Measurements from ENCODE around the gene PPP1R9A.

The PPP1R9A gene

DNA sequence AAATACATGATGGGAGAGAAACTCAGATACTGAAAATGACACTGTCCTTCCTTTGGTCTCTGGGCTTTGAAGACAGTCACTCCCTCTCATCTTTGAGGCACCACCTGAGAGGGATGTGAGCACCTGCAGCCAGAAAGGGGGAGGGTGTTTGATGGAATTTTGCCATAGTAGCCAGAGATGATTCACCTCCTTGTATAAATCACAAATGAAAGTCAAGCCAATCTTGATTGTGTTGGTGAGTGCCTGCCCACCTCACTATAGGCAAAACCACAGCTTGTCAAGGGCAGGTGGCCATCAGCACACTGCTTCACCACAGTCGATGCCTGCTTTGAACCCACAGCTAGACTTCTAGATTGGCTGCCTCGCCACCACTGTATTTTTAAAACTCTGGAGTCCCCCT lies 368.7 kb downstream of the PPP1R9A start:
- no peak for DNase-seq

DNA sequence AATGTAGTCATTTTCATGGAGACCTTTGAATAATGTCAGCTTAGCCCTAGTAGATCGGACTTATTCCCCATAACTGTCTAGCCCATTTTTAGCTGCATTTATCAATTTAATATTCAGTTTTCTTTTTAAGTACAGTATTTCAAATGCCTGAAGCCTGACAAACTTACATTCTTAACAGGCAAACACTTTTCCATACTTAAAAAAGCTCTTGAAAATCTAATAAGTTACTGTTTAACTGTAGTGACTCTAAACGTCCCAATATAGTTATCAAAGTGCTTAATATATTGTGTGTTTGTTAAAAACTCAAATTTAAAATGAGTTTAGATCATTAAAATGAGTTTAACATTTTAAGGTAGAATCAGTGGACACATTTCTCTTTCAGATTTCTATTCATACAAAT lies 372.0 kb downstream of the PPP1R9A start:
- no peak for DNase-seq

DNA sequence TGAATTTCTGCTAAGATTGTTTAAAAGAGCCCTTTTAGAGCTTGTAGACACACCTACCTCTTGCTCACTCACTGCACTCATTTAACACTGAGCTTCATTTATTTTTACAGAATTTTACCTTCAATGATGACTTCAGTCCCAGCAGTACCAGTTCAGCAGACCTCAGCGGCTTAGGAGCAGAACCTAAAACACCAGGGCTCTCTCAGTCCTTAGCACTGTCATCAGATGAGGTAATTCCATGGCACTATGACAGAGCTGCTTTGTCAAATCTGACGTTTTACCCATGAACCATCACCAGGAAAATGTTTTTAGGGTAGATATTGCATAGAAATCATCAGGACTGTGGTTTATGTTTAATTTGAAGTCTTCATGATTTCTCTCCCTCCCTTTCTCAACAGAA lies 378.7 kb downstream of the PPP1R9A start:
- no peak for DNase-seq

DNA sequence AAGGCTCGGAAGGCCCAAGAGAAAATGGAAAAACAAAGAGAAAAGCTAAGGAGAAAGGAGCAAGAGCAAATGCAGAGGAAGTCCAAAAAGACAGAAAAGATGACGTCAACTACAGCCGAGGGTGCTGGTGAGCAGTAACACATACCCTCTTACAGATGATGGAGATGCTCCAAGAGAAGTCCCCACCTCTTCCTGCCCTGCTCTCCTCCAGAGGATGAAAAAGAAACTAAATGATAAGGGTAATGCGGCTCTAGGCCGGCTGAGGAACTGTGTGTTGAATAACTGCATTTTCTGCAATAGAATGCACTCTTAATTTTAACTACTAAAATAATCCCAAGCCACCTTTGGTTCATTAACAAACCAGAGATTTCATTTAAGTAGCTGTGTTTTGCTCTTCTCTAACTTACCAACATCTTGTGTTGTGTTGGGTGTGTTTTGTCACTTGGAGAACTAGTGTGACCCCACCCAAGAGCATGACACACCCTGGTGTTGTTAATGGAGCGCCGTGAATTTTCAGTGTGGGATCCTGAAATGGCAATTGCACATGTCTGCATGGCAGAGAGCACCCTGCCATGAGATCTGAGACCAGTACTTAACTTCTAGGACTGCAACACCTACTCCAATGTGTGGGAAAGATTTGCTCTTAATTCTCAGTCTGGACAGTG lies 382.9 kb downstream of the PPP1R9A start:
- no peak for DNase-seq

DNA sequence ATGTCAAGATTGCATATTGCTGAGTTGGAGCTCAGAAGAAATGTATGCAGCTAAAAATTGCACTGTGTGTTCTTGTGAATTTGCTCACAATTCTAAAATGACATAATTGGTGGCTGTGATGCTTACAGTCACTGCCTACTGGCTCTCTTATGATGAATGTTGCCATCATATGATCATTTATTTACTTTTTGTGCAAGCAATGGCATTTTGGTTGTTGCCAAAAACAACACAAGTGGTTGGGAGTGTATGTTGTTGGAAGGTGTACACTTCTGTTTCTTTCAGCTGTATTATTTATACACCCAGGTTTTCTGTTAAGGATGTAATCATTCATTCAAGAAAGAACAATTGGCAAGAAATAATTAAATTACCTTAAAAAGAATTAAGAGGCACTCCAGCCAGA lies 388.0 kb downstream of the PPP1R9A start:
- no peak for DNase-seq

DNA sequence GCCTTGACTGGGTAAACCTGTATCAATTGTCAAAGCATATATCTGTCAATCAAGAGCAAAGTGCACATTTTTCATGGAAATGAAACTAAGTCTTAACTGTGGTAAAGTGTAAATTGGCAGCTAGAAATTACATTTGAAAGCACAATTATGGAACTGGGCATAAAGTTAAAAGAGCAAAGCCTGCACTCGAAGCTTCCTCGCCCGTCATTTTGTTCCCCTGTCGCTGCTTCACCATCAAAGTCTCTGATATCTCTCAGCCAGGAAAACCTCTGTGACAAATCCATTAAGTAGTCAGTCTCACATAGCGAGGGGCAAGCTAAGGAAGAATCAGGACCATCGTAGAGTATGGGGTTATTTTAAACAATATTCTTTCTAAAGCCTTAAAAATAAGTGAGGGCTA lies 389.1 kb downstream of the PPP1R9A start:
- no peak for DNase-seq

DNA sequence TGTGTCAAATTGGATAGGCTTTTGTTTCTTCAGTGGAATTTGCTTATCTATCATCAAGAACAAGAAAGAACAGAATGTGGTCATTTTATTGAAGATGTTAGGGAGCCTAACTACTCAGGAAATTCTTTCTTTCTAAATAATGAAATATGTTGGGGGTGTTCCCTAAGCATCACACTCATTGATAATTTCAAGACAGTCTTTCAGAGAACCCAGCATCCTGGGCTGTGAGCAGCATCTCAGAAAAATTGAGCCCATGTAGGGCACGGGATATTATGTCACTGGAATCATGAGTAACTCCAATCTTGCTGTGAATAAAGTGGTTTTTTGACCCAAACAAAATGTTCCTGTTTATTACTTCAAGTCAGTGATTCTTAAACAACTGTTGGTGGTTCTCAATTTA lies 389.6 kb downstream of the PPP1R9A start:
- DNase-seq: no peak

DNA sequence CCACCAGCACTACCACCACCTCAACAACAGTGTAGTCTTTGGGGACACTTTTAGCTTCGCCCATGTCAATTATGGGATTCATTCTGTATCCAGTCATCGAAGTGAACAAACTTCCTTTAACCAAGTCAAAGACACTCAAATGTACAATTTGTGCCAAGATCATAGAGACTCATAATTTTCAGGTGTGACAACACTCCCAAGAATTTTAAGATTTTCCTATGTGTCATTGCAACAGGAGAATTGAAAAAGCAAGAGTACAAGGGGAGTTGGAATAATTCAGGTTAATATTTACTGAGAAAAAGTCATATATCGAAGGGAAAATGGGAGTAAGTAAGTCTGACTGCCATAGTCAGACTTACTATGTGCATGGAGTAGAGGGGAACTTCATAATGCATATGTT lies 390.7 kb downstream of the PPP1R9A start:
- no peak for DNase-seq

DNA sequence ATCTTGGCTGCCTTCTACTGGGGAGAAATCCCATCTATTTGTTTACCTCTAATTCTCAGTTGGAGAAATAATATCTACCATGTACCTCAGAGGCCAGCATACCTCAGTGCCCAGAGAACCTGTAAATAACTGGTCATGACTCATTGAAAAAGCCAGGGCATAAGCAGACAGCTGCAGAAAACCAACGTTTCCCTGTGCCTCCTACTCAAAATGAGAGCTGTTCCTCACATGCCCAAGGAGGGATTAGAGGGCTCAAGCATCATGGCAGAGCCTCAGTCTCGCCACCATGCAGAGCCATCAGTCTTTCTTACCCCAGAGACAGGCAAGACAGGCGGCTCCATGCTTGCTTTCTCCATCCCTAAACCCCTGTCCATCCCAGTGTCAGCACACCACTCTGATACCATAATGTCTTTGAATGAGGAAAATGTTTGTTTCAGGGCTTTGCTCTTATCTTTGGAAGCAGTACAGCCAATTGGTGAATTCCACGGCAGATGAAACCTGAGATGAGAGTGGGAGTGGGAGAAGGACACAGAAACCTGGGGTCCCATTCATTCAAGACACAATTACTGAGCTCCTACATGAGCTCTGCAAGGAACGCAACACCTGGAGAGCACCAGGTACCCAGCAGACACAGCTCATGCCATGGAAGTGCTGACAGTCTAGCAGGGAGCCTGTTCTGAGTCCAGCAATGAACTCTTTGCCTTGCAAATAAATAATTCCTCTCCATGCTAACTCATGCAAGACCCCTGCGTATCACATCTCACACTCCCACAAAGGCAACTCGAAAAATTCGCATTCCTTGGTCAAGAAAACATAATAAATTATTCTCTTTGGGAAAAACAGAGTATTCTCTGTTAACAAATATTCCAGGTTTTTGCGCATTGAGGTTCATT lies 395.9 kb downstream of the PPP1R9A start:
- no peak for DNase-seq

DNA sequence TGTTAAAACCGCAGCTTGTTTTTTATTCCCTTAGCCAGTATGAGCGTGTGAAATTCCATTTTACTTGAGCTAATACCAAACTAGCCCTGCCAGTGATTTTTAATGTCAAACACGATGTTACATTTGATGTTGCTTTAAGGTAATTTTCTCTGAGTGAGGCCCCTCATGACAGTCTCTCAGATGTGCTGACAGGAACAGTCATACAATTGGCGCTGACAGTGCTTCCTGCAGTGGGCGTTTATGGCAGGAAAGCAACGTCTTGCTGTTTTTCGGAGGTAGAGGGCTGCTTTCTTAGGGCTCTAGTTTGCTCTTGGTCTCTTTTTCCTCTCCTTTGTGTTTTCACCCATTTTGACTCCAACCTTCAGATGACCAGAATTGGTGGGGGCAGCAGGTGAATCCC lies 397.6 kb downstream of the PPP1R9A start:
- no peak for DNase-seq

DNA sequence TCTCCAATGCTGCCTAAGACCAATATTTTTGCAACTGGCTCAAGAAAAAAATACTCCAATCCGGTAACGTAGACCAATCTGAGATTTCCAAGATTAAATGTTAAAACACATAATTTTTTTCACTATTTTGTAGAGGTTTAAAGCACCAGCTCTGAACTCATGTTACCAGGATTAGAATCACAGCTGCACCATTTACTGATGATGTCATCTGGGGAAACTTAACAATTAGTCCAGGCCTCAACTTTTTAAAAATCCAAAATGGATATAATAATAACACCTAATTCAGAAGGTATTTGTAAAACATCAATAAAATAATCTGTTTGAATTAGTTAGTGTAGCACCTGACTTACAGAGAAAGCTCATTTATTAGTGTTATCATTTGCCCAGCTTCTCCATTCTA lies 402.6 kb downstream of the PPP1R9A start:
- DNase-seq: no peak

DNA sequence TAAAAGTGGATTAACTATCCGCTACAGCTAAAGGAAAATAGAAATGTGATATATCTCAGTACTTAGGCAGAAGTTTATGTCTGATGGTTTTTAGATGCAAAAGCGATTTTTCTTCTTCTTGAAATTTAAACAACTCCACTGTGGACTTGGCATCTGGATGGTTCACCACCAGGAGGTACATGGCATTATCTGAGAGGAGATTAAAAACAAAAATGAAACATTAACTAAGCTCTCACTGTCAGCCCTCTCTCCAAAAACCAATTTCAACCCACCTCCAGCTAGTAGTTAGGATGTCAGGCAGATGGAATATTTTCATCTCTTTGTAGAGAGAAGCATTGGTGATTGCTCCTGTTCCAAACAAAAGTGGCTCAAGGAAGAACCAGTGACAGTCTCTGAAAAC lies 404.0 kb downstream of the PPP1R9A start:
- DNase-seq: no peak

DNA sequence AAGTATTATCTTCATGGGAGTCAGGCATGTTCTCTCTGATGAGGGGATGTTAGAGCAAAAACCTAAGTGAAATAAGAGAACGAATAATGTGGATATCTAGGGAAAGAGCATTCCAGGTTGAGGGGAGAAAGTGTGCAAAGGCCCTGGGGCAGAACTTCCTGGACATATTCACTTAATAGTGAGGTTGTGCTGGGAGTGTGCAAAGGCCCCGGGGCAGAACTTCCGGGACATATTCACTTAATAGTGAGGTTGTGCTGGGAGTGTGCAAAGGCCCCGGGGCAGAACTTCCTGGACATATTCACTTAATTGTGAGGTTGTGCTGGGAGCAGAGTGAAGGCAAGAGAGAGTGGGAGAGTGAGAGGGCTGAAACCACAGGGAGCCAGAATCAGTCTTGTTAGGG lies 405.2 kb downstream of the PPP1R9A start:
- no peak for DNase-seq

DNA sequence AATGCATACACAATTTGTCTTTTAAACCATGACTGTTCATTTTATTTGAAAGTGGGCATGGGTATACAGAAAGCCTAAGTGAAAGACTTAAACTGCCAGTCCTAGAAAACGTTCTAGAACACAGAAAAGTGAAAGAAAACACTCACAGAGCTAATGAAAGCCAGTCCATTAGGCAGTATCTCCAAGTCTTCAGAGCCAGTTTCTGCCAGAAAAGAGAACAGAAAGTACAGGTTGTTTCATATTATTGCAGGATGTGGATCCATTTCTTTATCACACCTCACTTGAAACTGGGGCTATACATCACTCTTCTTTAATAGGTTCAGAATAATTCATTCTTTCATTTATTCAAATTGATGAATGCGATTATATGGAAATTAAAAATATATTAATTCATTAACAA lies 409.2 kb downstream of the PPP1R9A start:
- DNase-seq: no peak

DNA sequence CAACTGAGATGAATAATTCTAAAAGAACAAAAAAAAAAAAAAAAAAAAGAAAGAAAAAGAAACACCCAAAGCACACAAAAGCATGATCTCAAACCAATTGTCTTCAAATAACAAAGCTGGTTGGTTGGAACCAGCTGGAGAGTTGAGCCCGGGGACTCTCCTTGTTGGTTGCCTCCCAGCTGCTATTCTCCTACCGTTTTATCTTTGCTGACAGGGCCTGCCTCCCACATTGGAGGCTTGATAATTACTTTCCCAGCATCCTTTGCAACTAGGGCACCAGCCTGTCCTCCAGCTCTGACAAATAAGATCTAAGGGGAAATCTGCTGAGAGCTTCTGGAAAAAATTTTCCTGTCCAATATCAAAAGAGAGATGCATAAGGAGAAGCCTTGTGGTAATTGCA lies 410.2 kb downstream of the PPP1R9A start:
- DNase-seq: no peak

DNA sequence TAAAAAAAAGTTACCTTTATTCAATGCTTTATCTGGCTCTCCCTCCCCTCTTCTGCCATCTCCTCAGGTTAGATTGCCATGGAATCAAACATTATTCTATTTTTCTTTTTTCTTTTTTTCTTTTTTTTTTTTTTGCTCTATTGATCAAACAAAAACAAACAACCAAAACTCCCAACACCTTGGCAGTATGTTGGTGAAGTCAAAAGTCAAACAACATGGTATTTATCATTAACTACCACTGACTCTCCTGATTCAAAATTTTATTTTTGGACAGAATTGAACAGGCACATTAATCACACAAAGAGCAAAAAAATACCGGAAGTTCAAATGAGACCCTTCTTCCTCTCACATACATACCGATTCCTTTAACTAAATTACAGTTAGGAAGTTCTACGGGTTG lies 410.6 kb downstream of the PPP1R9A start:
- DNase-seq: no peak

DNA sequence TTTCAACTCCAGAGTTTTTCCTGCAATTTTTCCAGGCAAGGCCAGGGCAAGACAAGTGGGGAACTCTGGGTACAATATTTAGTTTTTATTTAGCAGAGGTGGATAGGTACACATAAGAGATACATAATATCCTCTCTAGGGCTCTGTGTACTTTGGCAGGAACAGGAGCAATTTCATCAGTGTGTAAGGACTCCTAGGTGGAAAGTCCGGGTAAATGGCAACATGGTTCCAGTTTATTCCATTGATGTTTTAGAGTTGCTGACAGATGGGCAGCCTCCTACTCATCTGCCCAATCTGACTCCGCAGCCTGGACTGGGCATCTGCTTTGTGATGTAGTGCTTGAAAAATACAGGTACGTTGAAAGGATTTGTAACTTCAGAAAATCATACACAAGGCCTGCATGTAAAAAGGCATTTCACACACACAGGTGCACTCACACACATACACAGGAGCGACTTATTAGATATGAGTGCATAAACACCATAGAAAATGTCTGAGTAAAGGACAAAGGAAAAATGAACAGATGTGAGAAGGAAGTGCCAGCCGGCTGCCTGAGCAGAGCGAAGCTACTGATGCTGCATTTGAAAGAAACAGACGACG lies 411.2 kb downstream of the PPP1R9A start:
- no peak for DNase-seq

DNA sequence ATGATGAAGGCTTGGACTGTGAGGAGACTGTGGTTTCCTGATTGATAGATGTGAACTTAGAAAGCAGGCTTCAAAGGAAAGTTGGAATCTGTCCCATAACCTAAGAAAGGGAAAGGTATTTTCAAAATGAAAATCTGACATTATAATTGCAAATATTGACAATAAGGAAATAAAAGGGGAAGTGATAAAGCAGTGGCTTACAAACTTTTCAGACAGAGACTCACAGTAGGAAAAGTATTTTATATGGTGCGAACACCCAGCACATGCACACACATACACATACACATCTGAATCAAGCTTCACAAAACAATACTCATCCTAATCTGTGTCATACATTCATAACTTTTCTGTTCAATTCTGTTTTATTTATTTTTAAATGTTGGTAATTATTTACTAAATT lies 412.2 kb downstream of the PPP1R9A start:
- no peak for DNase-seq

DNA sequence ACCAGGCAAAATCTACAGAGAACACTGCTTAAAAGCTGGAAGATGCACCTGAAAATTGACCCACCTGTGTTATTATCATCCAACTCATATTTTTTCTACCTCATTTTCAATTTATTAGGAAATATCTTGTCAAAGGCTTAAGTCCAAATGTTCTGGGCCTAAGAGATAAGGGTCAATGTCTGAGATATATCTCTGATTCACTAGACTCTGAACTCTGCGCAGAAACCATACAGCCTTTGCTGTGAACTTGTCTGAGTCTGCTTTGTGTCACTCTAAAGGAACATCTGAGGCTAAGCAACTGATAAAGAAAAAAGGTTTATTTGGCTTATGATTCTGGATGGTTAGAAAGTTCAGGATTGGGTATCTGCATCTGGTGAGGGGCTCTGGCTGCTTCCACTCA lies 413.3 kb downstream of the PPP1R9A start:
- DNase-seq: no peak

DNA sequence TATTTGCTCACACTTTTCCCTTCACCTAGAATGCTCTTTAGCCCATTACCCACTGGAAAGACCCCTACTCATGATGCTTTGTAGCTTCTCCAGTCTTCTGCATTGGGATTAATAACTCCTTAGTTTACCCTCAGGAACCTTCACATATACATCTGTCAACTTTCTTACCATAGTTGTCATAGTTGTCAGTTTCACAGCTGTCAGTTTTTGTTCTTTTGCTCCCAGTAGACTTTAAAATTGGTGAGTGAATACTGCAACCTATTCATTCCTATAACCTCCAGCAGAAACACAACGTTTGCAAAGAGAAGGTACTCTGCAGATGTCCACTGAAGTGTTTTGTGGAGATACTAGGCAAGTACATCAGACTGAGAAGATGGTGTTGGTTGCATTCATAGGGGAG lies 414.3 kb downstream of the PPP1R9A start:
- no peak for DNase-seq

DNA sequence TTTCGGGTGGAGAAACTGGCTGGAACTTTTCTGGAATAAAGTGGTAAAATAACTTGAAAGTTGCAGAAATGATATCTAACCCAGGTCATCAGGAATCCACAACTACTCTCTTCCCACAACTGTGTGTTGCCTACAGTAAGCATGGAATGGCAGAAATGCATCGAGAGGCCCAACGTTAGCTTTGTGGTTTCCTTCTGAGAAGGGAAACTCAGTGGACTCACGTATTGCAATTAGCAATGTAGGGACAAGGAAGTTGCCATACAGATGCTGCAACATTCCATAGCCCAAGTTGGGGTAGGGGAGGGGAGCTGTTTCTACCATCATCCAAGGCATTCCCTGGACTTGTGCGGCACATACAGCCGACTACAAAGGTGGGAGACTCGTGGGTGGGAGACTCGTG lies 415.0 kb downstream of the PPP1R9A start:
- peak; percentile 76 for DNase-seq

DNA sequence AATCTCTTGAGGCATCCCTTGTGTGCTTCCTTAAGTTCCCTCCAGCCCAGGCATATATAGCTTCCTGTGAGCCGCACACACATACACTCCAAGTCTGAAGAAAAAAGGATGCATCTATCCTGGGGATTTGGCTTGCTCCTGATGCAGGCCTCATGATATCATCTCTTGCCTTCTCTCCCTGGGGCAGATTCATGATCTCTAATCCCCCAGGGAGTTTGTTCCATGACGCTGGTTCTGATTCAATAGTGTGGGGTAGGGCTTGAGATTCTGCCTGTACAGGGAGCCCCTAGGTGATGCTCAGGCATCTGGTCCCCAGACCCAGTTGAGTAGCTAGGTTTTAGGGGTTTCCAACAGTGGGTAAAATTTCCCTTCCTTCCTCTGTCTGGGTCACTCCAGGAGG lies 415.5 kb downstream of the PPP1R9A start:
- peak; percentile 61 for DNase-seq

DNA sequence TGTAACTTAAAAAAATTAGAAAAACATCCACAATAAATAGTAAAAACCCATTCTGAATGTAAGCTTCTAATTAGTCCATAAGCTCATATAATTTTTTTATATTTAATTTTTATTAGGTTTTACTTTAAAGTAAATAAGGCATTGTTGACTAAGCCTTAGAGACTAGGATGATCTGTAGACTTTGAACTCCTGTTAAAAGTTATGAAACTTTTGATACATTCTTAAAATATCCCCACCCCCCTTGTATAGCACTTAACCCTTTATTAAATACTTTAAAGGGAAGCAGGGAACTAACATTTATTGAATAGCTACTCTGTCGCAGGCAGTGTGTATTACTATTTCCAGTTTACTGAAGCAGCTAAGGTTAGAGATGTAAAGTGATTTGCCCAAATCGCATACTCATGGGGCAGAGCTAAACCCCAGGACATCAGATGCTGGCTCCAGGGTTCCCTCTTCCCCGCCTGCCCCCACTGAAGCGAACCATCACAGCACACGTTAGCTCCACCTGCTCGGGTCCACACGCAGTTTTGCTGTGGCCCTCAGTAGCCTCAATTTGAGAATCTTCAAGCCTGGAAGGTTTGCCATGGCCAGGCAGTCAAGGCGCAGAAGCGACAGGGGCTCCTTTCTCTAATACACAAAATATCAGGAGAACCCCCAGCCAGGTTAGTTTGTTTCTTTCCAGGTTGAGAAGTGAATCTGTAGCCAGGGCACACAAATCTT lies 416.2 kb downstream of the PPP1R9A start:
- no peak for DNase-seq

DNA sequence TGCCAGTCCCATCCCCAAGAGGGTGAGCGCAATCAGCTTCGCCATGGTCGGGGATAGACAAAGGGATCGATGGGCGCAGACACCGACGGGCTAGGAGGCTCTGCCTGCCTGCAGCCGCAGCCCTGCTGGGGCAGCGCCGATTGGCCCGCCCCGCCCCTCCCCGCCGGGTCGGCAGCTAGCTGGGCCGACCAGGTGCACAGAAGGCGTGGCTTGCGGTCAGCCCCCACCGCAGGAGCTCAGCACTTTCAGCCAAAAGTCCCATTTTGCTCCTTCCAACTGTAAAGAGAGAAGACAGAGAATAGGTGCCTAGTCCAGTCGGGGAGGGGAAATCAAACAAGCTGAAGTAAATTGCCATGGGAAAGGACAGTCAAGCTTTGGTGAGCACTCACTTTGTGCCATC lies 417.0 kb downstream of the PPP1R9A start, which contains the start of gene PON1:
TSS of gene PON1 (minus strand) at position 102 of the 400 bp plus-strand sequence. CDS start at position 45, 57 bp downstream.
- no peak for DNase-seq

Data from fibroblast of skin of right quadriceps (primary cell).